Urinary bladder (tissue), 4 donors: ENCODE measurements around the gene TNFRSF14. TPM values are rescaled to one million over a fixed set of nuclear protein-coding genes. Genes with fewer than 3 reads are reported as not detected.

Experiments
- DNase-seq: peaks from one replicate; pipeline ENCODE4 v3.0.0-alpha.2; 2015; ENCODE audit errors: extremely low spot score
- H3K27ac ChIP-seq: one replicate; pipeline ENCODE4 v1.5.1; 2013; ENCODE audit warnings: low read depth, mild to moderate bottlenecking, moderate library complexity
- H3K36me3 ChIP-seq: one replicate; pipeline ENCODE4 v1.6.1; 2013; ENCODE audit warnings: mild to moderate bottlenecking, moderate library complexity; ENCODE audit not compliant: insufficient read depth
- H3K4me1 ChIP-seq: one replicate; pipeline ENCODE4 v1.6.1; 2013; ENCODE audit warnings: mild to moderate bottlenecking, moderate library complexity; ENCODE audit not compliant: insufficient read depth
- H3K4me3 ChIP-seq: one replicate; pipeline ENCODE4 v1.5.1; 2013; ENCODE audit warnings: low read depth, low read length
- WGBS: extraction: QIAGEN DNeasy Blood & Tissue Kit; methylation state at CpG from one replicate; pipeline ENCODE4 v1.1.7; 2013; 5-methylcytosine and 5-hydroxymethylcytosine counted together
- polyA plus RNA-seq: library from polyadenylated mRNA; stranded (reverse); fragments of 200-250 nt; gene quantifications from one replicate; pipeline ENCODE4 v1.2.3, GENCODE V29; 2013
- total RNA-seq: library from RNA; depleted of rRNA; stranded (reverse); fragments of >200 nt; gene quantifications from one replicate; pipeline ENCODE4 v1.2.3, GENCODE V29; 2014
- donor health status: healthy with polysubstance abuse.
- donor health status: healthy.

The TNFRSF14 gene
- total and polyA plus RNA-seq, 2 donors, result 19.2 to 75.5 TPM

DNA sequence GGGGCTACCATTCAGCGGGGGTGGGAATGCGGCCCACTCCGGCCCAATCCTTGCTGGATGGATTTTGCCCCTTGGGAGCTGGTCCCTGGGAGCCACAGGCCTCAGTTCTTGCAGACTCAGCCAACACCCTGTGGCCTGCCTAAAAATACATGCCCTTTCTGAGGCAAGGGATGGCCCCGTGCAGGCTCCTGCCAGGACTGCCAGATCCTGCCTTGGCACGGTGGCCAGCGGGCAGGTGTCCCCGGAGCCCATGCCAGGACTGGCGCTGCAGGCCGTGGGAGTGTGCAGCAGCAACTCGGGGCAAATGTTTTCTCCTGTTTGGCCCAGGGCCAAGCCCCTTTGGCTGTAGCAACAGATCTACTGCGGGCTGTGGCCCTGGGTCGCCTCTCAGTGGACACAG lies 28.2 kb upstream of the TNFRSF14 start:
- Histone ChIP-seq H3K4me3 (no peak overlapping the region), H3K27ac (no peak overlapping the region), H3K4me1 (peaks cover 2% of the 10 kb centered on the region), H3K36me3 (no peaks in the 10 kb centered on the region)
- WGBS, result 73% methylated on average over 12 of the region's 12 CpGs
- DNase-seq, result no peak

DNA sequence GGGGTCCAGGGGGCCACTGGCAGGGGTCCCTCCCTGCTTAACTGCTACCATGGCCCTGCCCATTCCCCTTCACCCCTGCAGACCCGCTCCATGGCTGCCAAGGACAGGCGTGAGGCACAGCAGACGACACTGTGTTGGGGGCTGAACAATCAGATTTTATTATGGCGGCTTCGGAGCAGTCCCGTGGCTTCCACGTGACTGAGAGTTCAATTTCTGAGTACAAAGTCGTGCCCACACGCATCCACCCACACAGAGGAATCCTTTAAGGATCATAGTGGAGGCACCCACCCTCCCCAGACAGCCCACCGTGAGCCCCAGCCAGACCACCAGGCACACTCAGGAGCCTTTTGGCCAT lies 27.6 kb upstream of the TNFRSF14 start:
- no peak overlapping the region for H3K27ac ChIP-seq
- 62% methylated on average over 10 of the region's 10 CpGs for WGBS
- no peak for DNase-seq
- H3K4me3 ChIP-seq, result no peak overlapping the region
- H3K36me3 ChIP-seq, result no peaks in the 10 kb centered on the region
- H3K4me1 ChIP-seq, result peaks cover 2% of the 10 kb centered on the region

GRCh38 chr1:2528966-2529783 lies 27.0 kb upstream of the TNFRSF14 start:
- no peak for DNase-seq
- 5% methylated on average over 84 of the region's 84 CpGs for WGBS
- peaks cover 2% of the 10 kb centered on the region for H3K4me1 ChIP-seq
- H3K4me3 ChIP-seq, result peak overlapping the region; percentile 33
- no peak overlapping the region for H3K27ac ChIP-seq
- H3K36me3 ChIP-seq, result no peaks in the 10 kb centered on the region

- no peak within 1 kb of the TSS for H3K27ac ChIP-seq
- 1% methylated on average over 91 of the region's 91 CpGs for WGBS
- H3K4me3 ChIP-seq, result peak within 1 kb of the TSS; percentile 33
- H3K36me3 ChIP-seq, result no peaks in the 10 kb centered on the region
- peaks cover under 1% of the 10 kb centered on the region for H3K4me1 ChIP-seq
- DNase-seq, result no peak
Observed at GRCh38 chr1:2529784-2530512, 26.2 kb upstream of the TNFRSF14 start, which contains the start of gene HES5. Gene HES5, minus strand, starts transcription at chr1:2530263. Its CDS starts 99 bp downstream, at chr1:2530164.

DNA sequence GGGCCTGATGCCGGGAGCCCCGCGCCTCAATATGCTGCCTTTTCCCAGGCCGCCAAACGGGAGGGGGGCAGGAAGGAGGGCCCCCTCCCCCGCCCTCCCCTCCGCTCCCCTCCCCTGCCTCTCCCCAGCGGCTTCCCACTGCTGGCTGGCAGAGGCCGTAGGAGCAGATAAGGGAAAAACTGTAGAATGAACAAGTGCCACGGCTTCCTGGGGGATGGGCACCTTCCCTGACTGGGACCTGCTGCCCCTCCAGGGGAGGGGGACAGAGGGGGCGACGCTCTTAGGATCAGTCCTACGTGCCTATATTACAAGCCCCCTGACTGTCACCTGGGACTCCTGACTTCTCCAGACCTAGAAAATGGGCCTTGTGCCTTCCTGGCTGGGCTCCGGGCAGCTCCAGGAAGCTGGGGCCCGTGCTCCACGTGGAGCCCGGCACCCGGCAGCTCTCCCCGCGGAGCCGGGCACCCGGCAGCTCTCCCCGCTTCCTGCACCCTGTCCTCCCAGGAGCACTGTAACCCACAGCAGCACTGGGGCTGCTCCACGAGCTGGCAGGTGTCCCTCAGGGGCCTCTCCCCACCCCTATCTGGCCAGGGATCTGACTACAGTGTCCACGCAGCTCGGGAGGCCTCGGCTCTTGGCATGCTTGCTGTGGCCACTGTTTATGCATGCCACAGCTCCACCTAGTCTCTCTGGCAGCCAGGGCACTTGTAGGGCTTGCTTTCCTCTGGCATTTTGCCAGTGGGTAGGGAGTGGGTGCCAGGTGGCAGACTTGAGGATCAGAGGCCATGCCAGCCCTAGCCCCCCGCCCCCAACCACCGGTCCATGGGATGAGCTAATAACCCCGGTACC lies 25.4 kb upstream of the TNFRSF14 start:
- H3K4me1 ChIP-seq, result no peaks in the 10 kb centered on the region
- WGBS, result 15% methylated on average over 30 of the region's 30 CpGs
- H3K27ac ChIP-seq, result no peak overlapping the region
- H3K36me3 ChIP-seq, result no peaks in the 10 kb centered on the region
- no peak overlapping the region for H3K4me3 ChIP-seq
- no peak for DNase-seq

DNA sequence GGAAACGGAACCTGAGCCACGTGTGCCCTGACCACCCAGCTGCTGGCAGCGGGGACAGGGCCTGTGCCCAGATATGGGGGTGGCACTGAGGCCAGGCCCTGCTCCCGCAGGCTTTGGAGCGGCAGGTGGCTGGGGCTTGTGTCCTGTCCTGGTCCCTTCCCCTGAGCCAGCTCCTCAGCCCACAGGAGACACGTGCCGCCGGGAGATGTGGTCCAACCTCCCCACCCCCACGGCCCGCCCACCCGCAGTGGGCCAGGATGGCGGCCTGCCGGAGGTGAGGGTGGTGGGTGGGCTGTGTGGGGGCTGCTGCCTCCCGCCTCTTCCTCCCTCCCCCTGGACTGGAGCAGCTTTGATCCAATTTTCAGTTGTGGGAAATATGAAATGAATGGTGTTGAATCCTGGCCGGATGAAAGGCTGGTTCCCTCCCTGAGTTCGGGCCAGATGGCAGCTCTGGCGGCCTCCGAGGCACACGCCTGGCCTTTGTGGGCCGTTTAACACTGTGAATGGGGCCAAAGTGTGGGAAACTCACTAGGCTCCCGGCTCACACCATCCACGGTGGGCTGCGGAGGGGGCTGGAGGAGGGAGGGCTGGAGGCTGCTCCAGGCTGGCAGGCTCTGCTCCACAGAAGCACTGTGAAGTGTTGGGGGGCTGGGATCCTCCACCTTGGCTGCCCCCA lies 23.5 kb upstream of the TNFRSF14 start:
- 60% methylated on average over 23 of the region's 23 CpGs for WGBS
- no peak overlapping the region for H3K4me3 ChIP-seq

DNA sequence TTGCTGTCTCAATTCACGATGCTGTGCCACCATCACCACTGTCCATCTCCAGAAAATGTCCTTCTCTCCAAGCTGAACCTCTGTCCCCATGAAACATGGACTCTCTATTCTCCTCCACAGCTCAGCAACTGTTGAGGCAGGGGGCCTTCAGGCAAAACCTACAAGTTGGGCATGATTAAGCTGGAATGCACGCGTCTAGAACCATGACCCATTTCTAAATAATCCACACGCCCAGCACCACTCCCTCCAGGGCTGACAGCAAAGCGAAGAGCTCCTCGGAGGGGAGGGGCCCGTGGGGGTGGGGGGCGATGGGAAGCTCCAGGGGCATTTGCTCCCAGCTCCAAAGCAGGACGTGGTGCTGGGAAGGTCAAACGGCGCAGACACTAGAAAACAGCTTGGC lies 22.8 kb upstream of the TNFRSF14 start:
- no peak for DNase-seq
- no peaks in the 10 kb centered on the region for H3K4me1 ChIP-seq
- H3K4me3 ChIP-seq, result no peak overlapping the region
- no peak overlapping the region for H3K27ac ChIP-seq
- H3K36me3 ChIP-seq, result no peaks in the 10 kb centered on the region
- 68% methylated on average over 11 of the region's 11 CpGs for WGBS

More for the DNA sequence above, 23.5 kb upstream of the TNFRSF14 start:
- H3K4me1 ChIP-seq, result no peaks in the 10 kb centered on the region
- H3K27ac ChIP-seq, result no peak overlapping the region
- no peaks in the 10 kb centered on the region for H3K36me3 ChIP-seq
- DNase-seq, result no peak

DNA sequence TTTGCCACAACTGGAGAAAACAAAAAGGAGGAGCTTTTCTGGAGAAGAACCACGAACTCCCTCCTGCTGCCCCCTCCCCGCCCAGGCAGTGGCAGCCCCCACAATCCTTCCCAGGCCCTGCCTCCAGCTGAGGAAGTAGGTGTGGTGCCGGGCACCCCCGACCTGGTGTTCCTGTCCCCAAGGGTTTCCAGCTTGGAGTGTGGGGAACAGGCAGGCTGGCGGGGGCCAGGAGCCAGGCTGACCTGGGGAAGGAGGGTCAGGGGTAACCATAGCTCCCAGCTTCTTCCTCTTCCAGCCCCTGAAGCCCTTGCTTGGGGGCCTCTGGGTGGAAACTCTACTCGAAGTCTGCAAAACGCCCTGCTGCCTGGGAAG lies 21.9 kb upstream of the TNFRSF14 start:
- Histone ChIP-seq H3K36me3 (no peaks in the 10 kb centered on the region), H3K27ac (no peak overlapping the region), H3K4me1 (no peaks in the 10 kb centered on the region), H3K4me3 (no peak overlapping the region)
- WGBS, result 35% methylated on average over 7 of the region's 7 CpGs
- no peak for DNase-seq

DNA sequence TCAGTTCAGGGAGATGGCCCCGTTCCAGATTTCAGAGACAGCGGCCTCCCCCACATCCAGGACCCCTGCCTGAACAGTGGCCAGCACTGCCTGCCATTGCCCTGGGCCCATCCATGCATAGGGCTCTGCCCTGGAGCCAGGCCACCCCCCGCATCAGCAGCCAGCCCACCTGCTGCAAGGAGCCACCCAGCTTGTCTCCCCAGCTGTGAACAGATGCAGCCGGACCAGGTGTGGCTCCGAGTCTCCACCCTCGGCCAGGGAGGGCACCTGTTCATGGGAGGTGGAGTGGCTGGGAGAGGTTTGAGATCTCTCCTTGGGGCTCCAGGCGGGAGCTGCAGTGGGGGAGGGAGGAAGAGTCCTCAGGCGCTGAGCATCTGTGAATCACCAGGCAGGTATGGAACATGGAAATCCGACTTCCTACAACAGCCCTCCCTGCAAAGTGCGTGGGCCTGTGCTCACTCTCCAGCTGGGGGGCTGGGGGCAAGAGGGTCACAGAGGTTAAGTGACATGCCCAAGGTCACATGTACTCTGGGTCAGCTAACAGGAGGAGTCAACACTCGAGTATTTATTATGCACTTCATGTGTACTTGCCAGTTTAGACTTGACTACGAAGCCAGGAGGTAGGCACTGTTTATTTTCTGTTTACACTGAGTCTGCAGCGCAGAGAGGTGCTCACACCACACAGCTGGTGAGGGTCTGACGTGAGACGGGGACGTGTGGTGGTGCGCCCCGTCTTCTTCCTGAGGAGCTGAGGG lies 21.3 kb upstream of the TNFRSF14 start:
- no peaks in the 10 kb centered on the region for H3K4me1 ChIP-seq
- no peak overlapping the region for H3K27ac ChIP-seq
- 24% methylated on average over 18 of the region's 18 CpGs for WGBS
- H3K4me3 ChIP-seq, result no peak overlapping the region
- DNase-seq, result no peak
- no peaks in the 10 kb centered on the region for H3K36me3 ChIP-seq

GRCh38 chr1:2535455-2535854 lies 20.7 kb upstream of the TNFRSF14 start:
- Histone ChIP-seq H3K27ac (no peak overlapping the region), H3K4me3 (no peak overlapping the region), H3K4me1 (no peaks in the 10 kb centered on the region), H3K36me3 (no peaks in the 10 kb centered on the region)
- WGBS, result 36% methylated on average over 27 of the region's 27 CpGs
- DNase-seq, result no peak

DNA sequence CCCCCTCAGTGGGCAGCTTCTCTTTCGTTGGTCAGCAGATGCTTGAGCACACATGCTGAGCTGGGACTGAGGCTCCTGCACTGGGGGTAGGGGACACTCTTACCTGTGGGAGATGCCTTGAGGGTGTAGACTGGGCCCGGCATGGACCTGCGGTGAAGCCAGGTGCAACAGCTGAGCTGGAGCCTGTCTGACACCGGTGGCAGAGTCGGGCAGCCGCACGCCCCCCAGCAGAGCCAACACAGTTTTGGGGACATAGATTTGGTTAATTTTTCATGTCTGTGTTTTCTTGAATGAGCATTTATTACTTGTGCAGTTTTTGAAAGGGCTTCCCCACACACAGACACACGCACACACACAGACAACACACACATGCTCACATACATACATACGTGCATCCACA lies 20.2 kb upstream of the TNFRSF14 start:
- Histone ChIP-seq H3K4me1 (no peaks in the 10 kb centered on the region), H3K4me3 (no peak overlapping the region), H3K27ac (no peak overlapping the region), H3K36me3 (no peaks in the 10 kb centered on the region)
- no peak for DNase-seq
- WGBS, result 79% methylated on average over 9 of the region's 9 CpGs

DNA sequence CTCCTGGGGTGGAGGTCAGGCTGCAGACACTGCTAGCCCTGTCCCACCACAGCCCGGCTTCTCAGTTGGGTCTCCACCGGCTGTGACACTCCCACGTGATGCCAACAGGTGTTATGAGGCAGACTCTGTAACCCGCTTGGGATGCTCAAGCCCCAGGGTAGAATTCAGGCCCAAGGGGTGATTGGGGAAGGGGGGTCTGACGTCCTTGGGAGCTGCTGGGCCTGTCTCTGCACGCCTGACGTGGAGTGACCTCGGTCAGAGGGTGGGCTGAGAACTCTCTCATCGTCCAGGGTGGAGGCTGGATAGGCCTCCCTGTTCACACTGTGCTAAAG lies 18.4 kb upstream of the TNFRSF14 start:
- WGBS, result 69% methylated on average over 9 of the region's 9 CpGs
- Histone ChIP-seq H3K4me1 (no peaks in the 10 kb centered on the region), H3K4me3 (no peak overlapping the region), H3K36me3 (no peaks in the 10 kb centered on the region), H3K27ac (no peak overlapping the region)
- no peak for DNase-seq

- Histone ChIP-seq H3K4me3 (no peak overlapping the region), H3K4me1 (no peaks in the 10 kb centered on the region), H3K27ac (no peak overlapping the region), H3K36me3 (no peaks in the 10 kb centered on the region)
- no peak for DNase-seq
- WGBS, result 85% methylated on average over 4 of the region's 4 CpGs
Observed at GRCh38 chr1:2538376-2538775, 17.8 kb upstream of the TNFRSF14 start.
